ENCODE results near the gene CRTC1.
"Not testable (repeated sequence)": the region's sequence is repeated elsewhere in the genome, so short reads cannot be mapped to it uniquely, and the experiment has no call there.

CRTC1 gene

DNA sequence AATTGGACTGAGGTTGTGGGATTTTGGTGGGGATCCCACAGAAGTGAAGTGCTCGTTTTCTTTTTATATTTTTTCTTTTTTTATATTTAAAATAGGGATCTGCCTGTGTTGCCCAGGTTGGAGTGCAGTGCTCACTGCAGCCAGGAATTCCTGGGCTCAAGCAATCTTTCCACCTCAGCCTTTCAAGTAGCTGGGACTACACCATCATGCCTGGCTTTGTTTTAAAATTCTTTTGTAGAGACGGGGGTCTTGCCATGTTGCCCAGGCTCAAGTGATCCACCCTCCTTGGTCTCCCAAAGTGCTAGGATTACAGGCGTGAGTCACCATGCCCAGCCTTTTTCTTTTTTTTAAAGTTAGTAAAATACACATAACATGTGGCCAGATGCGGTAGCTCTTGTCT is 20.6 kb downstream of the CRTC1 start:
- no peak for DNase-seq

- DNase-seq: no peak
Measured at GRCh38 chr19:18704971-18705370, 21.5 kb downstream of the CRTC1 start.

DNA sequence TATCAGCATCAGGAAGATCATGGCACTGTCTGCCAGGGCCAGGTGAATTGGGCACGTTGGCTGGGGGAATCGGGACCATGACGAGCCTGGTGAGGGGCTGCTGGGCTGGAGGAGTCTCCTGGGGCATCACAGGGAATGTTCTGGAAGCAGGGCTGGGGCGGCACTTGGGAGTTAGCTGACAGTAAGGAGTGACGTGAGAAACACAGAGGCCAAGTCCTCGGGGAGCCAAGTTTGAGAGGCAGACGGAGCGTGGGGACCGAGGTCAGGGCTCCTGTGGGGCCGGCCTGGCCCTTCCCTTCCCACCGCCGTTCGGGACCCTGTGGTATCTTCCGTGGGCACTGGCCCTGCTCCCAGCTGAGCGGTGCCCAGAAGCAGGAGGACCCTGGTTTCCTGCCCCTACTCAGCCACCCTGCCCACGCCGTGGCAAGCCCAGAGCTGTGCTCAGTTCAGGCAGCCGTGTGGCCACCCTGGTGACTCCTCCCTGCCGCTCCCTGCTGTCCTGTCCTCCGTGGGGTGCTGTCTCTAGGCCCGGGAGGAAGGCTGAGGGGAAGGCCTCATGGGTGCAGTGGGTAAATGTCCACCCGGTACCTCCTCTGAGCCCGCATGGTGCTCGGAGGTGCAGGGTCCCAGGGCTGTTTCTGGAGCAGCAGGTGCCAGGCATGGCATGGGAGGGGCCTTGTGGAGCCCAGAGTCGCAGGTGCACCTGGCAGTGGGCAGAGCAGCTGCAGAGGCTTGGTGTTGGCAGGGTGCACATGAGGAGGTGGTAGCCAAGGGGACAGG is 25.2 kb downstream of the CRTC1 start:
- DNase-seq: peak; percentile 64

DNA sequence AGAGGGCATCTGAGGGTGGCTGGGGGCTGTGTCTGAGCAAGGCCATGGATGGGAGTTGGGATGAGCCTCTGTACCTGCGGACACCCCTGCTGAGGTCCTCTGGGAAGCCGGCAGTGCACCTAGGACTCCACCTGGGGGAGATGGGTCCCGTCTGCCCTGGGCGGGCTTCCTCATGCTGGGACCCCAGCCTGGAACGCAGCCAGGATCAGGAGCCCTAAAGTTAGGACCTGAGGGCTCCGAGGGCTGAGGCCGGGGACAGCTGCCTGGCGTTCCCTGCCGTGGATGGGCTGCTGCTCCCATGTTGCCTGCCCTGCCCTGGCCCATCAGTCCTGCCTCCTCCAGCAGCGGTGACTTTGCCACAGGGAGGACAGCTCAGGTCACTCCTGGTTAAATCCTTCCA is 26.1 kb downstream of the CRTC1 start:
- no peak for DNase-seq

GRCh38 chr19:18710186-18710585 is 26.7 kb downstream of the CRTC1 start:
- no peak for DNase-seq

- no peak for DNase-seq
Measured at GRCh38 chr19:18710996-18711751, 27.7 kb downstream of the CRTC1 start.

GRCh38 chr19:18711893-18712292 is 28.4 kb downstream of the CRTC1 start:
- no peak for DNase-seq

DNA sequence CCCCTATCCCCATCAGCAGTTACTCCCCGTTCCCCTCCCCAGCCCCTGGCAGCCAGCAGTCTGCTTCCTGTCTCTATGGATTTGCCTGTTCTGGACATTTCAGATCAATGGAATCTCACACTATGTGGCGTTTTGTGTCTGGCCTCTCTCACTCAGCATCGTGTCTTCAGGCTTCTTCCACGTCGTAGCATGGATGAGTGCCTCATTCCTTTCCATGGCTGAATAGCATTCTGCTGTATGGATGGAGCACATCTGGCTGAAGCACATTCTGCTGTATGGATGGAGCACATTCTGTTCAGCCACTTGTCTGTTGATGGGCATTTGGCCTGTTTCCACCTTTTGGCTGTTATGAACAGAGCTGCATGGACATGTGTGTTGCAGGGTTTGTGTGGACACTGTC is 29.5 kb downstream of the CRTC1 start:
- DNase-seq: no peak

DNA sequence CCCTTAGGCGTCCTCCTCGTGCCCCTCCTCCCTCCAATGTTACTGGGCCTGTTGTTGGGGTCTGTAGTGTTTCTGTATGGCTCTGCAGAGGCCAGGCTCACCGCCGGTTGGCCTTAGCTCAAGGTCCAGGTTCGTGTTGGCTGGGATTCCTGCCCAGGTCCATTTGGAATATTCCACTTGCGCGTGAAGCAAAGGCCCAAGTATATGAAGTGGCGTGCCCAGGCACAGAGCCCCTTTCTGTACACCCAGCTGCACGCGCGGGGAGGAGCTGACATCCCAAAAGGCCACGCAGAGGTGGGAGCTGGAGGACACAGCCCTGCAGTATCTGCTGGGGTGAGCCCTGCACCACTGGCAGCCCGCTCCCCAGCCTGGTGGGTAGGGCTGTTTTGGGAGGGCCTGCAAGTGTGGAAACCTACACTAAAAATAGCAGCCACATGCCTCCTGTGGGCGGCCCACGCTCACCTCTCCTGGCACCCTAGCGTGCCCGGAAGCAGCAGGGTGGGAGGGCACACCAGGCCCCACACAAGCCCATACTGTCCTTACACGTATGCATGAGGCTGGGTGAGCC is 30.2 kb downstream of the CRTC1 start:
- DNase-seq: no peak

DNA sequence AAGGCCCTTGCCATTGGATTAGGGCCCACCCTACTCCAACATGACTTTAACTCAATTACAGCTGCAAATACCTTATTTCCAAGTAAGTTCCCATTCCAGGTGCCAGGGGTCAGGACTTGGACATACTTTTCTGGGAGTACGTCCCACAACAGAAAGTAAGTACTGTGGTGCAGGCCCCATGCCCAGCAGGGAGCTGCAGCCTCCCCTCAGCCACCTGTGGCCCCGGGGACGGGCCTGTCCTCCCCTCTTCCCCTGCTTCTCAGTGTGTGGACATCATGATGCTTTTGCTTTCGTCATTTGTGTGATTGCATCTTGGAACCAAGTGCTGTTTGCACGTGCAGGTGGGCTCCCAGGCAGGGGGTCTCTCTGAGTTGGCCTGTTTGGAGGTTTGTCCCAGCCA is 31.9 kb downstream of the CRTC1 start:
- no peak for DNase-seq

- no peak for DNase-seq
Measured at GRCh38 chr19:18716857-18717256, 33.4 kb downstream of the CRTC1 start.

DNA sequence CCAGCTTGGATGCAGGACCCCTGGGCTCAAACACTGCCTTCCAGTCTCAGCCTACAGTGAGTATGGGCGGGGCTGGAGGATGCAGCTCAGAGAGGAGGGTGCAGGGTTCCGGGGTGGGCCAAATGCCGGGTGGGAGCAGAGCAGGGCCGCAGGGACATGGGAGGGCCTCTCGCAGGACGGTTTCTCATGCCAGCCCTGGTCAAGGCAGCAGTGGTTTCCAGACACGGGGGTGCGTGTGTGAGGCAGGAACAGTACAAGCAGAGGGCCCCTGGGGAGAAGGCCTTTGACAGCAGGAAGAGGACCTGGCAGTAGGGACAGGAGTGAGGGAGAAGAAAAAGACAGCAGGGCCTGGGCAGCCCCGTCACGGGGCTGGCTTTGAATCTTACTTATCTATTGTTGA is 34.1 kb downstream of the CRTC1 start:
- DNase-seq: no peak

DNA sequence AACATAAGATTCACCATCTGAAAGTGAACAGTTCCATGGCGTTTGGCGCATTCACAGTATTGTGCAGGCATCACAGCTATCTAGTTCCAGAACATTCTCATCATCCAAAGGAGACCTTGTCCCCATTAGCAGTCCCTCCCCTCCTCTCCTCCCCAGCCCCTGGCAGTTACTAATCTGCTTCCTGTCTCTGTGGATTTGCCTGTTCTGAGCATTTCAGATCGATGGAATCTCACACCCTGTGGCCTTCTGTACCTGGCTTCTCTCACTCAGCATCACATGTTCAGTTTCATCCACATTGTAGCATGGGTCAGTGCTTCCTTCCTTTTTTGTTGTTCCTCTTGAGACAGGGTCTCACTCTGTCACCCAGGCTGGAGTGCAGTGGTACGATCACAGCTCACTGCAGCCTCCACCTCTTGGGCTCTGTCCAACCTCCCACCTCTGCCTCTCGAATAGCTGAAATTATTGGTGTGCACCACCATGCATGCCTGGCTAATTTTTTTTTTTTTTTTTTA is 34.6 kb downstream of the CRTC1 start:
- DNase-seq: no peak

DNA sequence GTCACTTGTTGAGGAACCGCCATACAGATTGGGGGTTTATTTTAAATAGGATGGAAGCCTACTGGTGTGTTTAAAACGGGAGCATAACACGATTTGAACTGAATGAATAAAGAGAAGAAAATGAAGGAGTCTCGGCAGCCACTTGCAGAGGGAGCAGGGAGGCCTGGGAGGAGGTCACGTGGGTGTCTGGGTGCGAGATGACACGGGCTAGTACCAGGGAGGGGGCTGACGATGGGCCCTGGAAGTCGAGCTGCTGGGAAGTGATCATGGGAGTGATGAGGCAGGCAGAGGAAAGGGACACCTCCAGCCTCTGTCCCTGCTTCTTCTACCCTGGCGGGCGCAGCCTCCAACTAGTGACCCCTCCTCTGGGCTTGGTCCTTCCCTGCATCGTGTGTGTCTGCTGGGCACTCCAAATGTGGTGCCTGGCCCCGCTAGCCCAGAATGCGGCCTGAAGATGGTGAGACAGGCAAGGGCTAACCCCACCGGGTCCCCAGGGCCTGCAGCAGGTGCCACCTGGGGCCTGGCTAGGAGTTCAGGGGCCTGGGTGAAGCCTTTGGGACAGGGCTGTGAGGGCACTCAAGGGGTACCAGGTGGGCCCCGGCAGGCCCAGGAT is 35.5 kb downstream of the CRTC1 start:
- DNase-seq: no peak

DNA sequence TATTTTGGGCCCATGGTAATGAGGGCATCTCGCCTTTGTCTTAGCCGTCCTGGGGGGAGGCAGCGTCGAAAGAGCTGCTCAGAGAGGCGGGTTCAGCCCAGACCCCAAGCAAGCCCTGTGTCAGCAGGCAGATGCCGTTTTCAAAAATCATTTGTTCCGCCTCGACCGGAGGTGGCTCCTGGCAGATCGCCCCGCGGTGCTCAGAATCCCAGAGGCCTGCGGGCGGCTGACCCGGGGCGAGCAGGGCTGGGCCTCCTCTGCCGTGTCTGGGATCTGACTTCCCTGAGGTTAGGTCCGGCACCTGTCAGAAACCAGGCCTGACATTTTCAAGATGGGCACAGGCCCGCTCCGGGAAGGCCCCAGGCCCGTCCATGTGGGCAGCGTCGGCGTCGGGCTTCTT is 36.1 kb downstream of the CRTC1 start:
- no peak for DNase-seq

- DNase-seq: no peak
Measured at GRCh38 chr19:18723871-18724377, 40.4 kb downstream of the CRTC1 start.

GRCh38 chr19:18725841-18726770 is 42.6 kb downstream of the CRTC1 start:
- no peak for DNase-seq

GRCh38 chr19:18726846-18727245 is 43.4 kb downstream of the CRTC1 start:
- no peak for DNase-seq

GRCh38 chr19:18727602-18728001 is 44.1 kb downstream of the CRTC1 start:
- not testable (repeated sequence) for DNase-seq

DNA sequence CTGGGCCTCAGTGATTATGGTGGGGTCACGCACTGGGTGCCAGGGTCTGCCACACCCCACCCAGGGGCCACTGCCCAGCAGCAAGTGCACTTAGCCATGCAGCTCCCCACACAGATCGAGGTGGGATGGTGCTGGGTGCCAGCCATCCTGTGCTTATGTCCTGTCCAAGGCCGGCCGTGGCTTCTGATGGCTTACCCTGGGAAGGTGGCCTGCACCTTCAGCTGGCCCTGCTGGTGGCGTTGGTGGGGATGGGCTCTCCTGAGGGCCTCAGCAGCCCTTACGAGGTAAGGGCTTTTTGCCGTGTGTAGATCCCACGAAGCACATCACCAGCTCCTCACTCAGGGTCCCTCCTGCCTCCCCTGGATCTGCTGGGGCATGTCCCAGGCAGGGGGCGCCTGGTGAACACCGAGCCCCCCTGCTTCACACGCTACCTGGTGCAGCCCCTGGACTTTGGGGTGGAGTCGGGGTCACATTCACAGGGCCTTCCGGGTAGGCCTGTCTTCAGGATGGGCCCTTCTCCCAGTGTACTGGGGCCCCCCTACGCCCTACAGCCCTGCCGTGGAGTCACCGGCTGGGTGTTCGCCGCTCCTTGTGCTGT is 46.6 kb downstream of the CRTC1 start:
- no peak for DNase-seq

DNA sequence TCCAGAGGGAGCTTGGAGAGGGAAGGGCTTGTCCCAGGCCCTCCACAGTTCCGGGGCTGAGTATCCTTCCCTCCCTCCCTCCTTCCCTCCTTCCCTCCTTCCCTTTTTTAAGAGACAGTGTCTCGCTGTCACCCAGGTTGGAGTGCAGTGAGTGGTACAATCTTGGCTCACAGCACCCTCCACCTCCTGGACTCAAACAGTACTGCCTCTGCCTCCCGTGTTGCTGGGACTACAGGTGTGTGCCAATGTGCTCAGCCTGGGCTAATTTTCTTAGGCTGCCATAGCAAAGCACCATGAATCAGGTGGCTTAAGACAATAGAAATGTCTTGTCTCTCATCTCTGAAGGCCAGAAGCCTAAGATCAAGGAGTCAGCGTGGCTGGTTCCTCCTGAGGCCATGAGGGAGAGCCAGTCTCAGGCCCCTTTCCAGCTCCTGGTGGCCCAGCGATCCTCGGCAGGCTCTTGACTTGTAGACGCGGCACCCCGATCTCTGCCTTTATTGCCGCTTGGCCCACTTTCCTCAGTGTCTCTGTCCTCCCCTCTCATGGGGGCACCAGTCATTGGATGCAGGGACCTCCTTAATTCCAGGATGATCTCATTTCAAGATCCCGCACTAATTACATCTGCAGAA is 47.5 kb downstream of the CRTC1 start:
- no peak for DNase-seq

All from NCI-H345 (cell line).